ENCODE results near the gene PCDHGA1.
"Not testable (repeated sequence)": the region's sequence is repeated elsewhere in the genome, so short reads cannot be mapped to it uniquely, and the experiment has no call there.

PCDHGA1 gene

DNA sequence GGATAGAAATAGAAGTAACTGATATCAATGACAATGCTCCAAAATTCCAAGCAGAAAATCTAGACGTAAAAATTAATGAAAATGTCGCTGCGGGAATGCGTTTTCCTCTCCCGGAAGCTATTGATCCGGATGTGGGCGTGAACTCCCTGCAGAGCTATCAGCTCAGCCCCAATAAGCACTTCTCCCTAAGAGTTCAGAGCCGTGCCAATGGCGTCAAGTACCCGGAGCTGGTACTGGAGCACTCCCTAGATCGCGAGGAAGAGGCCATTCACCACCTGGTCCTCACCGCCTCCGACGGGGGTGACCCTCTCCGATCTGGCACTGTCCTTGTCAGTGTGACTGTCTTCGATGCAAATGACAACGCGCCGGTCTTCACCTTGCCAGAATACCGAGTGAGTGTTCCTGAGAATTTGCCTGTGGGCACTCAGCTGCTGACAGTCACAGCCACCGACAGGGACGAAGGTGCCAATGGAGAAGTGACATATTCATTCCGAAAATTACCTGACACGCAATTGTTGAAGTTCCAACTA lies 83.3 kb downstream of the PCDHGA1 start:
- TF ChIP-seq CTCF (IDR thresholded peaks at IDR 0.05; ENCODE audit: low read depth, low read length, missing control alignments): no peak
- no peak for DNase-seq (ENCODE audit: low read depth)
- in situ Hi-C loops (cut with HindIII; ENCODE audit: low sequenced_read_pairs): no loop called here
- H3K4me3 ChIP-seq (ENCODE audit: low read depth, low read length): peak overlapping the region; percentile 49

DNA sequence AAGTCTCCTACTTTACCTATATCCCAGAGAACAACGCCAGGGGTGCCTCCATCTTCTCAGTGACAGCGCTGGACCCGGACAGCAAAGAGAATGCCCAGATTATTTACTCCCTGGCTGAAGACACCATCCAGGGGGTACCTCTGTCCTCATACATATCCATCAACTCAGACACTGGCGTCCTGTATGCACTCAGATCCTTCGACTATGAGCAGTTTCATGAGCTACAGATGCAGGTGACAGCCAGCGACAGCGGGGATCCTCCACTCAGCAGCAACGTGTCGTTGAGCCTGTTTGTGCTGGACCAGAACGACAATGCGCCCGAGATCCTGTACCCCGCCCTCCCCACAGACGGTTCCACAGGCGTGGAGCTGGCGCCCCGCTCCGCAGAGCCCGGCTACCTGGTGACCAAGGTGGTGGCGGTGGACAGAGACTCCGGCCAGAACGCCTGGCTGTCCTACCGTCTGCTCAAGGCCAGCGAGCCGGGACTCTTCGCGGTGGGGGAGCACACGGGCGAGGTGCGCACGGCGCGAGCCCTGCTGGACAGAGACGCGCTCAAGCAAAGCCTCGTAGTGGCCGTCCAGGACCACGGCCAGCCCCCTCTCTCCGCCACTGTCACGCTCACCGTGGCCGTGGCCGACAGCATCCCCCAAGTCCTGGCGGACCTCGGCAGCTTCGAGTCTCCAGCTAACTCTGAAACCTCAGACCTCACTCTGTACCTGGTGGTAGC lies 84.4 kb downstream of the PCDHGA1 start:
- H3K4me3 ChIP-seq (ENCODE audit: low read depth, low read length); DNase-seq (ENCODE audit: low read depth); in situ Hi-C loops (cut with HindIII; ENCODE audit: low sequenced_read_pairs): not testable (repeated sequence)

GRCh38 chr5:141415275-141415618 lies 84.9 kb downstream of the PCDHGA1 start:
- in situ Hi-C loops (cut with HindIII; ENCODE audit: low sequenced_read_pairs); DNase-seq (ENCODE audit: low read depth); H3K4me3 ChIP-seq (ENCODE audit: low read depth, low read length): not testable (repeated sequence)

GRCh38 chr5:141417494-141418172 lies 87.3 kb downstream of the PCDHGA1 start, which contains the start of gene PCDHGB7:
PCDHGB7 (plus strand) TSS chr5:141417677; CDS start chr5:141417860, 183 bp downstream.
- TF ChIP-seq CTCF (IDR thresholded peaks at IDR 0.05; ENCODE audit: low read depth, low read length, missing control alignments): peak; percentile 72
- H3K4me3 ChIP-seq (ENCODE audit: low read depth, low read length): peak within 1 kb of the TSS; percentile 41
- DNase-seq (ENCODE audit: low read depth): peak; percentile 64
- in situ Hi-C loops (cut with HindIII; ENCODE audit: low sequenced_read_pairs): not testable (repeated sequence)

DNA sequence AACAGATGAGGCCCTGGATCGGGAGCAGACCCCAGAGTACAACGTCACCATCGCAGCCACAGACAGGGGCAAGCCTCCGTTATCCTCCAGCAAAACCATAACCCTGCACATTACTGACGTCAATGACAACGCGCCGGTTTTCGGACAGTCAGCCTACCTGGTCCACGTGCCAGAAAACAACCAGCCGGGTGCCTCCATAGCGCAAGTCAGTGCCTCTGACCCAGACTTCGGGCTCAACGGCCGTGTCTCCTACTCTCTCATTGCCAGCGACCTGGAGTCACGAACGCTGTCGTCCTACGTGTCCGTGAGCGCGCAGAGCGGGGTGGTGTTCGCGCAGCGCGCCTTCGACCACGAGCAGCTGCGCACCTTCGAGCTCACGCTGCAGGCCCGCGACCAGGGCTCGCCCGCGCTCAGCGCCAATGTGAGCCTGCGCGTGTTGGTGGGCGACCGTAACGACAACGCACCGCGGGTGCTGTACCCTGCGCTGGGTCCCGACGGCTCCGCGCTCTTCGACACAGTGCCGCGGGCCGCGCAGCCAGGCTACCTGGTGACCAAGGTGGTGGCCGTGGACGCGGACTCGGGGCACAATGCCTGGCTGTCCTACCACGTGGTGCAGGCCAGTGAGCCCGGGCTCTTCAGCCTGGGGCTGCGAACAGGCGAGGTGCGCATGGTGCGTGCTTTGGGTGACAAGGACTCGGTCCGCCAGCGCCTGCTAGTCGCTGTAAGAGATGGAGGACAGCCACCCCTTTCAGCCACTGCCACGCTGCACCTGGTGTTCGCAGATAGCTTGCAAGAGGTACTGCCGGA lies 89.0 kb downstream of the PCDHGA1 start:
- DNase-seq (ENCODE audit: low read depth): no peak
- H3K4me3 ChIP-seq (ENCODE audit: low read depth, low read length): no peak overlapping the region
- no peak for TF ChIP-seq CTCF (IDR thresholded peaks at IDR 0.05; ENCODE audit: low read depth, low read length, missing control alignments)

GRCh38 chr5:141420855-141421488 lies 90.7 kb downstream of the PCDHGA1 start, which contains the start of gene PCDHGA11:
PCDHGA11 (plus strand) TSS chr5:141421051; CDS start chr5:141421228, 177 bp downstream.
- peak; percentile 20 for DNase-seq (ENCODE audit: low read depth)
- peak; percentile 55 for TF ChIP-seq CTCF (IDR thresholded peaks at IDR 0.05; ENCODE audit: low read depth, low read length, missing control alignments)
- in situ Hi-C loops (cut with HindIII; ENCODE audit: low sequenced_read_pairs): no loop called here
- H3K4me3 ChIP-seq (ENCODE audit: low read depth, low read length): peak within 1 kb of the TSS; percentile 42

More for the DNA sequence above, 89.0 kb downstream of the PCDHGA1 start:
- in situ Hi-C loops (cut with HindIII; ENCODE audit: low sequenced_read_pairs): no loop called here

DNA sequence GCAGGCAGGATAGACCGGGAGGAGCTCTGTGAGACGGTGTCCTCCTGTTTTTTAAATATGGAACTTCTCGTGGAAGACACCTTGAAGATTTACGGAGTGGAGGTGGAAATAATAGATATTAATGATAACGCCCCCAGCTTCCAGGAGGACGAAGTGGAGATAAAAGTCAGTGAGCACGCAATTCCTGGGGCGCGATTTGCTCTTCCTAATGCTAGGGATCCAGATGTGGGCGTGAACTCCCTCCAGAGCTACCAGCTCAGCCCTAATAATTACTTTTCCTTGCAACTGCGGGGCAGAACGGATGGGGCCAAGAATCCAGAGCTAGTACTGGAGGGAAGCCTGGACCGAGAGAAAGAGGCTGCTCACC lies 91.2 kb downstream of the PCDHGA1 start:
- in situ Hi-C loops (cut with HindIII; ENCODE audit: low sequenced_read_pairs): no loop called here
- H3K4me3 ChIP-seq (ENCODE audit: low read depth, low read length): peak overlapping the region; percentile 42
- TF ChIP-seq CTCF (IDR thresholded peaks at IDR 0.05; ENCODE audit: low read depth, low read length, missing control alignments): no peak
- no peak for DNase-seq (ENCODE audit: low read depth)
